Activated CD4-positive, CD25-positive, alpha-beta regulatory T cell treated with anti-CD3 and anti-CD28 coated beads, Interleukin-2, amount 50 U/mL, for 16 hours (primary cell): ENCODE data around the gene RNPS1.
"Not testable (repeated sequence)": the region's sequence is repeated elsewhere in the genome, so short reads cannot be mapped to it uniquely, and the experiment has no call there.

Experiments used
- DNase-seq: peaks from one replicate; pipeline ENCODE4 v3.0.0-alpha.2; 2020; ENCODE audit warnings: low read depth, low spot score

The RNPS1 gene

DNA sequence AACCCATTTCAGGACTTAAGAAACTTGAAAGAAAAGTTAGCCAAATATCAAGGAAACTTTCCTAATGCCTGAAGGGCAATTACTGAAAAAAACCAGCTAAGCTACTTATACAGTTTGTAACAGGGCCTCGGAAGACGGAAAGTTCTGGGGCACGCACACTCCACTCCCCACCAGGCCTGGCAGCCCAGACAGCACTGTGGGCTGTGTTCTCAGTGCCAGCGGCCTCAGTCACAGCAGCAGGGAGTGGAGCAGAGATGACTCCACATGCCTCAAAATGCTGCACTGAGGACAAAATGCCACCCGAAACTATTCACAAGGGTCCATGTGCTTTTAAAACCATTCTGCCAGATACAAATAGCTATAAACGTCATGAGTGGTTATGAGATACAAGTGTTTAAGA is 10.2 kb downstream of the RNPS1 start:
- no peak for DNase-seq

DNA sequence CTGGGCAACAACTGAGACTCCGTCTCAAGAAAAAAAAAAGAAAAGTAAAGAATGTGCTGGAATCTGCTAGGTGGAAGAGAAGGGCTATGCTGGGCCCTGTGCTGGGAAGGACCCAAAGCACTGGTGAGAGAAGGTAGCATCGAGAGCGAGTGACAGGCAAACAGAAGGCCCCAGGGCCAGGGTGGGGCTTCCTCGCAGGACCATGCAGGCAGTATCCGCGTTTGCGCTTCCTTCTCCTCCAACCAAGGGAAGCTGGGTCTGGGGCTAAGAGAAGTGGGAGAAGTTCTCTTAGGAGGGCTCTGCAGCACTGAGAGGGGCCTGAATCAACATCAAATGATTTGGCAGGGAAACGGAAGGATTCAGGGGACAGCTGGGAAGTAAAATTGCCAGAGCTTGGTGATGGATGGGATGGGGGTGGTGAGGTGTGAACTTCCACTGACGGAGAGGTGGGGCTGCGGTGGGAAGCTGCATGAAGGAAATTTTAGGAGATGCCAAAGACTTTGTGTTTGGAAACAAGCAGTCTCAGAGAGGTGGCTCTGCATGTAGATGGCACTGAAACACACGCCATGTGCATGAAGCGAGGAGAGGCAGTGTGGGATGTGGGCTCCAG is 11.3 kb downstream of the RNPS1 start:
- DNase-seq: no peak

GRCh38 chr16:2253293-2253692 is 14.6 kb downstream of the RNPS1 start:
- DNase-seq: no peak

GRCh38 chr16:2252806-2253148 is 15.1 kb downstream of the RNPS1 start:
- DNase-seq: no peak

GRCh38 chr16:2251296-2252111 is 16.4 kb downstream of the RNPS1 start, which contains the start of gene ECI1:
Gene ECI1, minus strand, starts transcription at chr16:2251587. Its CDS starts 21 bp downstream, at chr16:2251566.
- DNase-seq: peak; percentile 50

DNA sequence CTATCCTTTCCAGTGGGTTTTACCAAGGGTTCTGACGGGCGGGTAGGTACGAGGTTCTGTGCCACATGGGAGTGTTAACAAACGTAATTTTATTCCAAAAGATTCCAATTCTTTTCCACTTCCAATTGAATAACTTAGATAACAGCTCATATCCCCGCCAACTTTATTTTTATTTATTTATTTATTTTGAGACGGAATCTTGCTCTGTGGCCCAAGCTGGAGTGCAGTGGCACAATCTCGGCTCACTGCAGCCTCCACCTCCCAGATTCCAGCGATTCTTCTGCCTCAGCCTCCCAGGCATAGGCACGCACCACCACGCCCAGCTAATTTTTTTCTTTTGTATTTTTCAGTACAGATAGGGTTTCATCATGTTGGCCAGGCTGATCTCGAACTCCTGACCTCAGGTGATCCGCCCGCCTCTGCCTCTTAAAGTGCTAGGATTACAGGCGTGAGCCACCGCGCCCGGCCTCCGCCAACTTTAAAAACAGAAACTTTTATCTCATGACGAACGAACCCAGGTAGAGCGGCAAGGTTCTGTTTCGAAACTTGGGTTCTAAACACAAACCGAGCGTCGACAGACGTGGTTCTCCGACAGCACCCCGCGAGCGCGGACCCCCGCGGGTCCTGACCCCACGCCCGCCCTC is 17.2 kb downstream of the RNPS1 start:
- DNase-seq: no peak

DNA sequence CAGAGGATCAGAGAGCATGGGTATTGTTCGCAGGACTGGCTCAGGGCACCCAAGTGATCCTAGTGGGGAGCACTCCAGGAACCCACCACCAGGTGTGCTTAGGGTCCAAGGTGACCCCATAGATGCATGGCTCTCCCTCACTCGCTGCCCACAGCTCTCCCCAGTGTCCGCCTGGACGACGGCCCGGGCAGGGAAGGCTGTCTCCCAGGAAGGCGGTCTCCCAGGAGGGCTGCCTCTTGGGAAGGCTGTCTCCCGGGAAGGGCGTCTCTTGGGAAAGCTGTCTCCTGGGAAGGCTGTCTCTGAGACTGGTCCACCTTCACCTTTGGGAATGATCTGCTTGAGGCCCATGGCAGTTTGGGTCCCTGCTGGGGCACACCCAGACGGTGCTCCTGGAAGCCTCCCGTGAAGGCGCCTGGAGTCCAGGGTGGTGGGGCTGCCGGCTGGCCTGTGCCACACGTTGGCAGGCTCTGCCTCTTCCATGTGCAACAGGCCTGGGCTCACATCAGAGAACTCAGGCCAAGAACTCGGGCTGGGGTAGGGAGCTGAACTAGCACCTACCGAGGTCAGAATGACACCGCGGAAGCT is 21.5 kb downstream of the RNPS1 start:
- no peak for DNase-seq

- no peak for DNase-seq
Observed at GRCh38 chr16:2244926-2245795, 22.8 kb downstream of the RNPS1 start.

DNA sequence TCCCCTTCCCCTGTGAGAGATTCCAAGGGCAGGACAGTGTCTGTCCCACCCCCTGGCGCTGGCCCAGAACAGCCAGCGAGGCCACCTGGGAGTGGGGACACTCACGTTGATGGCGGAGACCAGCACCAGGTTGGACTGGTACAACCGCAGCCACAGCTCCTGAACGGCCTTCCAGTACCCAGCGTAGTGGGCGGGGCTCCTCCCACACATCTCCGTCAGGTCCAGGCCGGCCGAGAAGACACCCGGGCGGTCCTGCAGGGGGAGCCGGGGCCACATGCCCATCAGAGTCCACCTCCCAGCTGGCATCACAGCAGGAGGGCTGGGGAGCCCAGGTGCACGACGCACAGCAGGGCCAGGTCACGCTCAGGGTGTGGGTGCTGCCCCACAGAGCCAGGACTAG is 23.6 kb downstream of the RNPS1 start:
- DNase-seq: no peak

DNA sequence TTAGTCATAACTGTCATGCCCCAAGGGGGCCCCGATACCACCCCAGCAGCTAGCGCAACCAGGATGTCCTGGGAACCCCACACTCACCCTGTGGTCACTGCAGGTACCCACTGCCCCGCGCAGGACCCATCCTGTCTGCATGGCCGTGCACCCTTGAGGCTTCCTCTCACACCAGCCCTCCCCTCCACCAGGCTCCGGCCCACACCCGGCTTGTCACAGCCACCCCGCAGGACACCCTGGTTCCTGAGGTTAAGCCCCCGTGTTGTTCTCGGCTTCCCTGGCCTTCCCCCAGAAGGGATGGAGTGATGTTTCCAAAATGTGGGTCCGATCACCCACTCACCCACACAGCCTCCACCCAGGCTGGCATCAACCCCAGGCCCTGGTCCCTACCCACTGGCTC is 24.1 kb downstream of the RNPS1 start:
- no peak for DNase-seq

- no peak for DNase-seq
Observed at GRCh38 chr16:2243031-2243528, 24.8 kb downstream of the RNPS1 start.

DNA sequence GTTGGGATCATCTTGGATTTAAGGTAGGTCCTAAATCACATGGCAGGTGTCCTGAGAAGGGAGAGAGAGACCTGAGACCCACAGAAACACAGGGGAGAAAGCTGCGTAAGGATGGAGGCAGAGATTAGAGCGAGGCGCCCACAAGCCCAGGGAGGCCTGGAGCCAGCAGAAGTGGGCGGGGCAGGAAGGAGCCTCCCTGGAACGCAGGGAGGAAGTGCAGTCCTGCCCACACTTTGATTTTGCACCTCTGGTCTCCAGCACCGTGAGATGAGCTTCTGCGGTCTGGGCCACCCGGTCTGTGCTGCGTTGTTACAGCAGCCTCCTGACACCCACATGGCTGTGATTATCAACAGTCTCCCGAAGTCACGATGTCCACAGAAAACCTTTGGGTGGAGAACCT is 25.3 kb downstream of the RNPS1 start:
- DNase-seq: no peak

DNA sequence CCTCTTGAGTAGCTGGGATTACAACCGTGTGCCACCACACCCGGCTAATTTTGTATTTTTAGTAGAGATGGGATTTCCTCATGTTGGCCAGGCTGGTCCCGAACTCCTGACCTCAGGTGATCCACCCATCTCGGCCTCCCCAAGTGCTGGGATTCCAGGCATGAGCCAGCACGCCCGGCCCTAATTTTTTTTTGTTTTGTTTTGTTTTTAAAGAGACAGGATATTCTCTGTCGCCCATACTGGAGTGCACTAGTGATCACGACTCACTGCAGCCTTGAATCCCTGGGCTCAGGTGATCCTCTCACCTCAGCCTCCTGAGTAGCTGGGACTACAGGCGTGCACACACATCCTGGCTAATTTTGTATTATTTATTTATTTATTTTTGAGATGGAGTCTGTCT is 27.6 kb downstream of the RNPS1 start:
- not testable (repeated sequence) for DNase-seq

- no peak for DNase-seq
Observed at GRCh38 chr16:2238838-2239675, 28.9 kb downstream of the RNPS1 start.

- DNase-seq: no peak
Observed at GRCh38 chr16:2238150-2238837, 29.6 kb downstream of the RNPS1 start.

- DNase-seq: no peak
Observed at GRCh38 chr16:2237493-2238149, 30.3 kb downstream of the RNPS1 start.

GRCh38 chr16:2237102-2237482 is 30.8 kb downstream of the RNPS1 start:
- no peak for DNase-seq

DNA sequence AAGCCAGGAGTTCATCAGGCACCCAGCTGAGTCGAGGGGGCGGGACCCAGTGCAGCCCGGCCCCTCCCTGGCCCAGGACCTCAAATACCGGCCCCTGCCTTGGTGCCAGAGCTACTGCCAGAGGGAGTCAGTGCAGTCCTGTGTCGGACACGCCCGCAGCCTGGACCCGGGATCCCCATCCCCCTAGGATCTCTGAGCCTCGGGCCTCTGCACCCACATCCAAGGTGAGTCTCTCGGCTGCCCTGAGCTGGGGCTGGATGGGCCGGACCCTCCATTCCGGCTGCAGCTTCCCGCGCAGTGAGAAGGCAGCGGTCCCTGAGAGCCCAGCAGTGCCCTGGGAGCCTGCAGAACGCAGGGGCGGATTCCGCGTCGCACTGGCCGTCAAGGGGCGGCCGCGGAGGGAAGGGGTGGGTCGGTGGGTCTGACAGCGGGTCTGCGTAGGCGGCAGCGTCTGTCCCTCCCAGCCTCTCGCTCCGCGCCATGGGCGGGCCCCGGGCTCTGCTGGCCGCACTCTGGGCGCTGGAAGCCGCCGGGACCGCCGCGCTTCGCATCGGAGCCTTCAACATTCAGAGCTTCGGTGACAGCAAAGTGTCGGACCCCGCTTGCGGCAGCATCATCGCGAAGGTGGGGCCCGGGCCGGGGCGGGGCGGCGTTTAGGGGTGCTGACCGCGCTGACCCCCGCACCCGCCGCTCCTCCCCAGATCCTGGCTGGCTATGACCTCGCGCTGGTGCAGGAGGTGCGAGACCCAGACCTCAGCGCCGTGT is 31.4 kb downstream of the RNPS1 start, which contains the start of gene DNASE1L2:
DNASE1L2 (plus strand) TSS at position 108 of the 765 bp plus-strand sequence; CDS start at position 481, 373 bp downstream.
- no peak for DNase-seq
